Kidney epithelial cell (primary cell): Measurements from ENCODE around the gene RNU6-9. TPM values are rescaled to one million over a fixed set of nuclear protein-coding genes. Genes with fewer than 3 reads are reported as not detected.

ENCODE experiments used
- DNase-seq: peaks from one replicate; pipeline ENCODE4 v3.0.0-alpha.2; 2010; ENCODE audit warnings: low read depth
- H3K27me3 ChIP-seq: 2 replicates; pipeline ENCODE4 v1.6.0; 2011; ENCODE audit warnings: low read length; ENCODE audit not compliant: control insufficient read depth, insufficient read depth
- H3K36me3 ChIP-seq: 2 replicates; pipeline ENCODE4 v1.5.1; 2011; ENCODE audit warnings: low read length; ENCODE audit not compliant: control insufficient read depth, insufficient read depth
- H3K4me3 ChIP-seq: 2 replicates; pipeline ENCODE4 v1.5.1; 2011; ENCODE audit warnings: low read depth, mild to moderate bottlenecking, control low read depth, low read length
- total RNA-seq: library from RNA; depleted of rRNA; stranded (reverse); fragments of >200 nt; gene quantifications from 2 replicates; pipeline ENCODE4 v1.2.3, GENCODE V29; 2015
- TF ChIP-seq, protein P1 (sequence below): IDR thresholded peaks from 2 replicates; pipeline ENCODE4 v1.5.1; 2011; ENCODE audit warnings: mild to moderate bottlenecking, moderate library complexity, low read length, control low read depth, inconsistent platforms; ENCODE audit not compliant: insufficient read depth, poor library complexity, severe bottlenecking

Gene RNU6-9
- total RNA-seq, 1 donor from 2014 or later = not detected

GRCh38 chr19:939439-939838 is 46.2 kb downstream of the RNU6-9 start:
- no peak for DNase-seq
- Histone ChIP-seq H3K36me3 (no peaks in the 10 kb centered on the region), H3K4me3 (no peak overlapping the region), H3K27me3 (no peaks in the 10 kb centered on the region)
- TF ChIP-seq, protein P1, sequence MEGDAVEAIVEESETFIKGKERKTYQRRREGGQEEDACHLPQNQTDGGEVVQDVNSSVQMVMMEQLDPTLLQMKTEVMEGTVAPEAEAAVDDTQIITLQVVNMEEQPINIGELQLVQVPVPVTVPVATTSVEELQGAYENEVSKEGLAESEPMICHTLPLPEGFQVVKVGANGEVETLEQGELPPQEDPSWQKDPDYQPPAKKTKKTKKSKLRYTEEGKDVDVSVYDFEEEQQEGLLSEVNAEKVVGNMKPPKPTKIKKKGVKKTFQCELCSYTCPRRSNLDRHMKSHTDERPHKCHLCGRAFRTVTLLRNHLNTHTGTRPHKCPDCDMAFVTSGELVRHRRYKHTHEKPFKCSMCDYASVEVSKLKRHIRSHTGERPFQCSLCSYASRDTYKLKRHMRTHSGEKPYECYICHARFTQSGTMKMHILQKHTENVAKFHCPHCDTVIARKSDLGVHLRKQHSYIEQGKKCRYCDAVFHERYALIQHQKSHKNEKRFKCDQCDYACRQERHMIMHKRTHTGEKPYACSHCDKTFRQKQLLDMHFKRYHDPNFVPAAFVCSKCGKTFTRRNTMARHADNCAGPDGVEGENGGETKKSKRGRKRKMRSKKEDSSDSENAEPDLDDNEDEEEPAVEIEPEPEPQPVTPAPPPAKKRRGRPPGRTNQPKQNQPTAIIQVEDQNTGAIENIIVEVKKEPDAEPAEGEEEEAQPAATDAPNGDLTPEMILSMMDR = no peak

DNA sequence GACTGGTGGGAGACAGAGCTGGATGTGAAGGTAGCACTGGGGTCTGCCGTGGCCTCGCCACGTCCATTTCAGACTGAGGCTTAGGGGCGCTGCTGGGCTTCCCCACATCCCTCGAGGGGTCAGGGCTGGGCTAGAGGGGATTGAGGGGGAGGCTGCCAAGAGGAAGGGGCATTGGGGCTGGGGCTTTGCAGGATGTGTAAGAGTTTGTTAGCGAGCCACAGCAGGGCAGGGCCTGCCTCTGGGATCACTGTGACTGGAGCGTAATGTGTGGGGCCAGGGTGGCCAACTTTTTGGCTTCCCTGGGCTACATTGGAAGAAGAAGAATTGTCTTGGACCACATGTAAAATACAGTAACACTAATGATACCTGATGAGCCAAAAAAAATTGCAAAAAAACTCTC is 46.6 kb downstream of the RNU6-9 start:
- no peak for DNase-seq
- Histone ChIP-seq H3K36me3 (no peaks in the 10 kb centered on the region), H3K27me3 (no peaks in the 10 kb centered on the region), H3K4me3 (no peak overlapping the region)
- TF ChIP-seq, protein P1 = no peak

DNA sequence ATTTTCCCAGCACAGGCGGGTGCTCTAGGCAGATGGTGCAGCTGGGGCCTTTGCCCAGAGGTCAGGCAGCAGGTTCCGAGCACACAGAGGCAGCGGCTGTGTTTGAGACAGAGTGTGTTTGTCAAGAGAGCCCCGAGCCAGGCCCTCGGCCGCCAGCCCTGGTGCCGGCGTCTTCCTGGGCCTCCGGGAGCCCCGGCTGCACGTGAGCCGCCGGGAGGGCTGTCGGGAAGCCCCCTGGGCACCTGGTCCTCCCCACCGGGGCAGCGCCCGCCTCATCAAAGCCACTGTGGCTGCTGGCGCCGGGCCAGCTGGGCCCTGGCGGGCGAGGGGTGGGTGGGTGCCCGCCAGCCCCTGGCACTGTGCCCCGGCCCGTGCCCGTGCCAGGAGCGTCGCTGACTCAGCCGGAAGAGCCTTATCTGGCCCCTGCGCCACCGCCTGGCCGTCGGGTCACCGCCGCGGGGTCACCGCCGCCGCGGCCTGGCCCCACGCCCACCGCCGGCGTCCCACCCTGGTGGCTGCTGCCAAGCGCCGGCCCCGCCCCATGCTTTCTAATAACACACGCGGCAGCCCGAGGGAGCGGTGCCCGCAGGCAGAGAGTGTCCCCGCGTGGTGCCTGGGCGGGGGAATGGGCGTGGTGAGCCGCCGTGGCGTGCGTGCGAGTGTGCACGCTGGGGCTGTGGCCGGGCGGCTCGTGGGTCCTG is 47.5 kb downstream of the RNU6-9 start:
- Histone ChIP-seq H3K36me3 (no peaks in the 10 kb centered on the region), H3K4me3 (no peak overlapping the region), H3K27me3 (no peaks in the 10 kb centered on the region)
- no peak for DNase-seq
- TF ChIP-seq, protein P1 = no peak

DNA sequence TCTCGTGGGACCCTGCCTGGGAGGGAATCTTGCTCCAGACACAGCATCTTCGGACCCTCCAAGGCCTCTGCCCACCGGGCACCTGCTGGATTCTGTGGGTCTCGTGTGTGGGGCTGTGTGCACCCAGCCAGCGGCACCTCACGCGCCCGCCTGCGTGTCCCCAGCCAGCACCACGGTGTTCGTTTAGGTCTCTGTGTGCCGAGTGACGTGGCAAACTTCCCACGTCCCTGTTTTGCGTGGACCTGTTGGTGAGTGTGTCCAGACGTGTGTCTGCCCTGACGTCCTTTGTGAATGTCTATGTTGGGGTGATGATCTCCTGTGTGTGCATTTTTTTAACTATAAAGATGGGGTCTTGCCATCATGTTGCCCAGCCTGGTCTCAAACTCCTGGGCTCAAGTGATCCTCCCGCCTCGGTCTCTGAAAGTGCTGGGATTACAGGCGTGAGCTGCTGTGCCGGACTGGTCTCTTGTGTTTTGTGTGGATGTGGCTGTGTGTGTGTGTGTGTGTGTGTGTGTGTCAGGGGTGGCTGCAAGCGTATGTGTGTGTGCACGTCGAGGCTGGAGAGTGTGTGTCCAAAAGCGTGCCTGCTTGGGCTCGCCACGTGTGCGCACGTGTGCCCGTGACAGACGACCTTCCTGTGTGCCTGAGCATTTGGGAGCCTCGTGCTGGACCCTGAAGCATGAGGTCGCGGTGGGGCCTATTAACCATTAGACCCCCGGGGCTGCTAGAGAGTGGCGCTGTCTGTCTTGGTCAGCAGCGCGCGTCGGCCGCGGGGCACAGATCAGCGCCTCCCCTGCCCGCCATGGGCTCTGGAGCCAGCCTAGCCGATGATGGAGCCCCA is 48.2 kb downstream of the RNU6-9 start:
- TF ChIP-seq, protein P1 = no peak
- no peak for DNase-seq
- no peaks in the 10 kb centered on the region for H3K36me3 ChIP-seq
- H3K4me3 ChIP-seq = no peak overlapping the region
- no peaks in the 10 kb centered on the region for H3K27me3 ChIP-seq

GRCh38 chr19:942133-942645 is 48.9 kb downstream of the RNU6-9 start:
- TF ChIP-seq, protein P1 = no peak
- Histone ChIP-seq H3K27me3 (no peaks in the 10 kb centered on the region), H3K4me3 (no peak overlapping the region), H3K36me3 (no peaks in the 10 kb centered on the region)
- DNase-seq = no peak

Other genes with a start within 250 kb of the RNU6-9 start
- 77.6 and 107 TPM in 2 replicates for gene RNF126, start 230.3 kb upstream of the RNU6-9 start, total RNA-seq
- 378 and 504 TPM in 2 replicates for gene FSTL3, start 217.1 kb upstream of the RNU6-9 start, total RNA-seq
- gene PRSS57, start 198.0 kb upstream of the RNU6-9 start, total RNA-seq = not detected in 2 replicates
- gene PALM, start 184.5 kb upstream of the RNU6-9 start, total RNA-seq = 42.8 and 49.8 TPM in 2 replicates
- gene MISP, start 142.4 kb upstream of the RNU6-9 start, total RNA-seq = 45.6 and 52.4 TPM in 2 replicates
- gene PTBP1, start 96.0 kb upstream of the RNU6-9 start, total RNA-seq = 268 and 349 TPM in 2 replicates
- 2.9 and 4.1 TPM in 2 replicates for gene PLPPR3, start 71.5 kb upstream of the RNU6-9 start, total RNA-seq
- gene AZU1, start 65.6 kb upstream of the RNU6-9 start, total RNA-seq = not detected in 2 replicates
- not detected in 2 replicates for gene PRTN3, start 52.5 kb upstream of the RNU6-9 start, total RNA-seq
- 0.67 TPM in 1 of 2 replicates, not detected in the other for gene ELANE, start 41.2 kb upstream of the RNU6-9 start, total RNA-seq
- gene CFD, start 33.8 kb upstream of the RNU6-9 start, total RNA-seq = 1.3 TPM in 2 replicates
- 40.1 and 41.4 TPM in 2 replicates for gene MED16, start 297 bp upstream of the RNU6-9 start, total RNA-seq
- gene R3HDM4, start 19.7 kb downstream of the RNU6-9 start, total RNA-seq = 61.5 and 75.0 TPM in 2 replicates
- gene KISS1R, start 23.8 kb downstream of the RNU6-9 start, total RNA-seq = 0.75 TPM in 1 of 2 replicates, not detected in the other
- gene ARID3A, start 32.6 kb downstream of the RNU6-9 start, total RNA-seq = 24.8 and 27.4 TPM in 2 replicates
- gene WDR18, start 90.9 kb downstream of the RNU6-9 start, total RNA-seq = 54.6 and 65.0 TPM in 2 replicates
- gene GRIN3B, start 106.9 kb downstream of the RNU6-9 start, total RNA-seq = 0.08 and 1.6 TPM in 2 replicates
- 204 and 221 TPM in 2 replicates for gene TMEM259, start 127.6 kb downstream of the RNU6-9 start, total RNA-seq
- gene RNU6-2, start 128.0 kb downstream of the RNU6-9 start, total RNA-seq = not detected in 2 replicates
- gene CNN2, start 133.1 kb downstream of the RNU6-9 start, total RNA-seq = 285 and 314 TPM in 2 replicates
- gene ABCA7, start 146.6 kb downstream of the RNU6-9 start, total RNA-seq = 16.4 and 17.0 TPM in 2 replicates
- 1.4 and 4.2 TPM in 2 replicates for gene ARHGAP45, start 173.7 kb downstream of the RNU6-9 start, total RNA-seq
- gene POLR2E, start 201.9 kb downstream of the RNU6-9 start, total RNA-seq = 204 and 267 TPM in 2 replicates
- 538 and 611 TPM in 2 replicates for gene GPX4, start 210.5 kb downstream of the RNU6-9 start, total RNA-seq